Measurements from ENCODE around the gene PTGDS. TPM values are rescaled to one million over a fixed set of nuclear protein-coding genes. Genes with fewer than 3 reads are reported as not detected.

PTGDS gene
- total RNA-seq, 1 experiment from 2014 or later, result not detected

- H3K9me3 Mint-ChIP-seq (ENCODE audit: low read depth, unreplicated experiment), result no peaks in the 10 kb centered on the region
- intact Hi-C loops (cut with micrococcal nuclease; ENCODE audit: unreplicated experiment), result no loop called here
- CTCF ChIA-PET, result interaction anchor here (1.0 to 2.1 kb wide), 7 partner anchors 18 to 127 kb away, joined by 3 to 20 read pairs (median 4); partner anchors contain the start of genes FBXW5 and NPDC1
- H3K27me3 Mint-ChIP-seq (ENCODE audit: unreplicated experiment), result no peaks in the 10 kb centered on the region
- H3K4me1 Mint-ChIP-seq (ENCODE audit: low read depth, unreplicated experiment), result no peaks in the 10 kb centered on the region
- H3K36me3 Mint-ChIP-seq (ENCODE audit: insufficient read depth, unreplicated experiment), result peaks cover 22% of the 10 kb centered on the region
- peak; percentile 31 for TF ChIP-seq CTCF (IDR thresholded peaks at IDR 0.05; ENCODE audit: unreplicated experiment)
- DNase-seq, result peak; percentile 66
- H3K27ac Mint-ChIP-seq (ENCODE audit: unreplicated experiment), result no peak overlapping the region
- H3K4me3 Mint-ChIP-seq (ENCODE audit: low read depth, unreplicated experiment), result peak overlapping the region; percentile 63
- BruUV-seq (replicated peaks), result no TSS peak
Observed at GRCh38 chr9:137028263-137029057, 51.2 kb downstream of the PTGDS start.

- Mint-ChIP-seq H3K36me3 (ENCODE audit: insufficient read depth, unreplicated experiment) (peaks cover 18% of the 10 kb centered on the region), H3K27me3 (ENCODE audit: unreplicated experiment) (no peaks in the 10 kb centered on the region), H3K27ac (ENCODE audit: unreplicated experiment) (no peak overlapping the region), H3K4me3 (ENCODE audit: low read depth, unreplicated experiment) (peak overlapping the region; percentile 63), H3K4me1 (ENCODE audit: low read depth, unreplicated experiment) (peaks cover under 1% of the 10 kb centered on the region), H3K9me3 (ENCODE audit: low read depth, unreplicated experiment) (no peaks in the 10 kb centered on the region)
- DNase-seq, result peak; percentile 79
- CTCF ChIA-PET, result interaction anchor here (0.5 to 2.1 kb wide), 13 partner anchors 12 to 239 kb away, joined by 3 to 20 read pairs (median 3); partner anchors contain the start of genes AJM1, FBXW5, NPDC1 and TMEM141
- BruUV-seq (replicated peaks), result no TSS peak
- TF ChIP-seq CTCF (IDR thresholded peaks at IDR 0.05; ENCODE audit: unreplicated experiment), result no peak
- intact Hi-C loops (cut with micrococcal nuclease; ENCODE audit: unreplicated experiment), result no loop called here
Observed at GRCh38 chr9:137029058-137029936, 52.0 kb downstream of the PTGDS start.

DNA sequence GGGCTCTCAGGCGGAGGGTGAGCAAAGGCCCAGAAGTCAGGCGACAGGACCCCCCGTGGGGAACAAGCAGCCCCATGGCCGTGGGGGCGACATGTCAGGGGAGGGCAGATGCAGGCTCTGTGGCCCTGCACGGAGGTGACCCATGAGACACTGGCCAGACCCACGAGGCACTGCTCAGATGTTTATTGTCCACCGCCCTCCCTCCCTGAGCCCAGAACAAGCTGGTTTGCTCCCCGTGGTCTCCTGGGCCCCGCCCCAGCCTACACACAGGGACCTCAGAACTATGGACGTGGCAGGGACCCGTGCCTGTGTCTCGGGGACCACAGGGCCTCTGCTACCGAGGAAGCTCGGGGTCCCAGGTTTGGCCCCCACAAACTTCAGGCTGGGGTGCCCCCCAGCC lies 52.7 kb downstream of the PTGDS start:
- no peak for TF ChIP-seq CTCF (IDR thresholded peaks at IDR 0.05; ENCODE audit: unreplicated experiment)
- H3K9me3 Mint-ChIP-seq (ENCODE audit: low read depth, unreplicated experiment), result no peaks in the 10 kb centered on the region
- BruUV-seq (replicated peaks), result no TSS peak
- intact Hi-C loops (cut with micrococcal nuclease; ENCODE audit: unreplicated experiment), result no loop called here
- H3K4me3 Mint-ChIP-seq (ENCODE audit: low read depth, unreplicated experiment), result no peak overlapping the region
- no peaks in the 10 kb centered on the region for H3K27me3 Mint-ChIP-seq (ENCODE audit: unreplicated experiment)
- CTCF ChIA-PET, result interaction anchor here (0.5 to 2.1 kb wide), 13 partner anchors 12 to 239 kb away, joined by 3 to 20 read pairs (median 3); partner anchors contain the start of genes AJM1, FBXW5, NPDC1 and TMEM141
- H3K4me1 Mint-ChIP-seq (ENCODE audit: low read depth, unreplicated experiment), result peaks cover 8% of the 10 kb centered on the region
- DNase-seq, result no peak
- H3K27ac Mint-ChIP-seq (ENCODE audit: unreplicated experiment), result no peak overlapping the region
- peaks cover 18% of the 10 kb centered on the region for H3K36me3 Mint-ChIP-seq (ENCODE audit: insufficient read depth, unreplicated experiment)
